A673 (cell line): ENCODE measurements around the gene ITGB1BP1.

Experiments
- CTCF ChIP-seq: fragments of 300-800, 200-600 bp; sonication (generic); conservative IDR thresholded peaks from 2 replicates; pipeline ENCODE4 v1.5.1; 2017; ENCODE audit warnings: low read depth, mild to moderate bottlenecking, antibody characterized with exemption, low read length, moderate library complexity, mixed read lengths
- EZH2 ChIP-seq: fragments of 200-600 bp; sonication (generic); IDR thresholded peaks from 2 replicates; pipeline ENCODE4 v1.6.1; 2017; ENCODE audit warnings: borderline replicate concordance, low read depth, mild to moderate bottlenecking, mixed read lengths, antibody characterized with exemption, low read length; ENCODE audit not compliant: poor library complexity, severe bottlenecking

- no peak for TF ChIP-seq CTCF
- no peak for TF ChIP-seq EZH2
These were observed 44.6 kb downstream of the ITGB1BP1 start for GRCh38 chr2:9378433-9379390.
